Sigmoid colon (tissue), 7 donors: ENCODE measurements around the gene CLSTN2. TPM values are rescaled to one million over a fixed set of nuclear protein-coding genes. Genes with fewer than 3 reads are reported as not detected.
A peak's percentile ranks its signal among the peaks of the same experiment; 100 is the strongest.

ENCODE experiments used
- DNase-seq: peaks from one replicate; pipeline ENCODE4 v3.0.0-alpha.2; 2019
- H3K27ac ChIP-seq, 4 donors: fragments of 200-600 bp; sonication (generic); one replicate each; pipeline ENCODE4 v1.5.1; 2016 to 2019; ENCODE audit warnings: mild to moderate bottlenecking in 1 of 4
- H3K27me3 ChIP-seq, 3 donors: fragments of 200-600 bp; sonication (generic); one replicate each; pipeline ENCODE4 v1.5.1; 2019; ENCODE audit warnings: mild to moderate bottlenecking in 1 of 3
- H3K36me3 ChIP-seq, 4 donors: fragments of 200-600 bp; sonication (generic); one replicate each; pipeline ENCODE4 v1.5.1; 2016 to 2019
- H3K4me1 ChIP-seq, 4 donors: fragments of 200-600 bp; sonication (generic); one replicate each; pipeline ENCODE4 v1.5.1; 2017 to 2019
- H3K4me3 ChIP-seq, 4 donors: fragments of 200-600 bp; sonication (generic); one replicate each; pipeline ENCODE4 v1.5.1; 2017 to 2019; ENCODE audit warnings: mild to moderate bottlenecking in 2 of 4, moderate library complexity in 1 of 4
- H3K9me3 ChIP-seq, 4 donors: fragments of 200-600 bp in 3 of 4; sonication (generic) in 3 of 4; one replicate each; pipeline versions ENCODE4 v1.5.1 to v1.6.1; 2013 to 2019
- EP300 ChIP-seq, 4 donors: sonication (generic); formaldehyde crosslinking; IDR thresholded peaks; one replicate each; pipeline ENCODE4 v1.6.1; 2017; ENCODE audit warnings: antibody characterized with exemption in 4 of 4
- POLR2A ChIP-seq, 2 donors: fragments of 450-650 bp; IDR thresholded peaks; one replicate each; pipeline ENCODE4 v1.6.1; 2016; ENCODE audit warnings: antibody characterized with exemption in 2 of 2, mild to moderate bottlenecking in 2 of 2, moderate library complexity in 2 of 2
- POLR2AphosphoS5 ChIP-seq, 4 donors: sonication (generic); formaldehyde crosslinking; IDR thresholded peaks; one replicate each; pipeline ENCODE4 v1.6.1; 2017; ENCODE audit warnings: antibody characterized with exemption in 4 of 4
- WGBS, 2 donors: extraction: QIAGEN DNeasy Blood & Tissue Kit; methylation state at CpG; one replicate each; pipeline ENCODE4 v1.1.7; 2013; 5-methylcytosine and 5-hydroxymethylcytosine counted together
- intact Hi-C: fragments of 100-400 bp; cut with DNase I; formaldehyde crosslinking; loops from one replicate; pipeline ENCODE4 v1.15.1; 2023
- polyA plus RNA-seq, 3 donors: library from polyadenylated mRNA; stranded (reverse); fragments of 200-250 nt; gene quantifications; one replicate each; pipeline ENCODE4 v1.2.3, GENCODE V29; 2013
- total RNA-seq, 4 donors: library from RNA; depleted of rRNA; stranded (reverse); fragments of >200 nt; gene quantifications; one replicate each; pipeline ENCODE4 v1.1.0, GENCODE V29; 2016
- TF ChIP-seq, protein P1 (sequence below), 4 experiments: fragments of 450-650 bp in 3 of 4; fragments of 200-600 bp in 1 of 4; IDR thresholded peaks; one replicate each; pipeline ENCODE4 v1.5.1; 2016 to 2019; ENCODE audit warnings: antibody characterized with exemption in 4 of 4, mild to moderate bottlenecking in 3 of 4, moderate library complexity in 2 of 4
- donor health status: healthy with polysubstance abuse.
- donor health status: Bipolar disorder and iron deficiency.
- donor health status: healthy.

The CLSTN2 gene
- total RNA-seq = 1 to 10 TPM; 2.7 to 8.3 (median 5.6) TPM
- under 1 TPM; 0.23 to 0.64 (median 0.60) TPM for polyA plus RNA-seq

GRCh38 chr3:139935016-139935865 is at the start of gene CLSTN2:
Gene CLSTN2, plus strand, starts transcription at chr3:139935185.
- 1% methylated on average over 89 of the region's 89 CpGs for WGBS, 2 donors
- DNase-seq = peak; percentile 79
- Histone ChIP-seq H3K9me3 (no peaks in the 10 kb centered on the region), H3K4me3 (peak within 1 kb of the TSS; percentile 21 to 57 (median 48)), H3K36me3 (no peaks in the 10 kb centered on the region), H3K27me3 (peaks cover 0 to 31% (median 14%) of the 10 kb centered on the region in 3 donors), H3K4me1 (peaks cover 0 to 28% (median 22%) of the 10 kb centered on the region in 4 donors), H3K27ac (peak within 1 kb of the TSS in 1 of 4 donors; percentile 22)
- intact Hi-C loops = loop anchor here (10.0 kb wide), 1 partner anchor 500 kb away; no protein-coding TSS in a partner anchor
- TF ChIP-seq EP300 (IDR thresholded peaks at IDR 0.05) = no peak
- no peak for TF ChIP-seq POLR2A (IDR thresholded peaks at IDR 0.05)
- TF ChIP-seq, protein P1, sequence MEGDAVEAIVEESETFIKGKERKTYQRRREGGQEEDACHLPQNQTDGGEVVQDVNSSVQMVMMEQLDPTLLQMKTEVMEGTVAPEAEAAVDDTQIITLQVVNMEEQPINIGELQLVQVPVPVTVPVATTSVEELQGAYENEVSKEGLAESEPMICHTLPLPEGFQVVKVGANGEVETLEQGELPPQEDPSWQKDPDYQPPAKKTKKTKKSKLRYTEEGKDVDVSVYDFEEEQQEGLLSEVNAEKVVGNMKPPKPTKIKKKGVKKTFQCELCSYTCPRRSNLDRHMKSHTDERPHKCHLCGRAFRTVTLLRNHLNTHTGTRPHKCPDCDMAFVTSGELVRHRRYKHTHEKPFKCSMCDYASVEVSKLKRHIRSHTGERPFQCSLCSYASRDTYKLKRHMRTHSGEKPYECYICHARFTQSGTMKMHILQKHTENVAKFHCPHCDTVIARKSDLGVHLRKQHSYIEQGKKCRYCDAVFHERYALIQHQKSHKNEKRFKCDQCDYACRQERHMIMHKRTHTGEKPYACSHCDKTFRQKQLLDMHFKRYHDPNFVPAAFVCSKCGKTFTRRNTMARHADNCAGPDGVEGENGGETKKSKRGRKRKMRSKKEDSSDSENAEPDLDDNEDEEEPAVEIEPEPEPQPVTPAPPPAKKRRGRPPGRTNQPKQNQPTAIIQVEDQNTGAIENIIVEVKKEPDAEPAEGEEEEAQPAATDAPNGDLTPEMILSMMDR (IDR thresholded peaks at IDR 0.05) = no peak
- TF ChIP-seq POLR2AphosphoS5 (IDR thresholded peaks at IDR 0.05) = no peak

GRCh38 chr3:139887431-139887830 is 47.6 kb upstream of the CLSTN2 start:
- no peaks in the 10 kb centered on the region for H3K36me3 ChIP-seq
- no peaks in the 10 kb centered on the region for H3K4me1 ChIP-seq
- H3K9me3 ChIP-seq = no peaks in the 10 kb centered on the region
- intact Hi-C loops = no loop called here
- no peak for DNase-seq
- H3K4me3 ChIP-seq = no peak overlapping the region
- H3K27ac ChIP-seq = no peak overlapping the region
- no peaks in the 10 kb centered on the region for H3K27me3 ChIP-seq
- TF ChIP-seq POLR2A (IDR thresholded peaks at IDR 0.05) (no peak), EP300 (IDR thresholded peaks at IDR 0.05) (no peak), POLR2AphosphoS5 (IDR thresholded peaks at IDR 0.05) (no peak)
- TF ChIP-seq, protein P1 (IDR thresholded peaks at IDR 0.05) = no peak

DNA sequence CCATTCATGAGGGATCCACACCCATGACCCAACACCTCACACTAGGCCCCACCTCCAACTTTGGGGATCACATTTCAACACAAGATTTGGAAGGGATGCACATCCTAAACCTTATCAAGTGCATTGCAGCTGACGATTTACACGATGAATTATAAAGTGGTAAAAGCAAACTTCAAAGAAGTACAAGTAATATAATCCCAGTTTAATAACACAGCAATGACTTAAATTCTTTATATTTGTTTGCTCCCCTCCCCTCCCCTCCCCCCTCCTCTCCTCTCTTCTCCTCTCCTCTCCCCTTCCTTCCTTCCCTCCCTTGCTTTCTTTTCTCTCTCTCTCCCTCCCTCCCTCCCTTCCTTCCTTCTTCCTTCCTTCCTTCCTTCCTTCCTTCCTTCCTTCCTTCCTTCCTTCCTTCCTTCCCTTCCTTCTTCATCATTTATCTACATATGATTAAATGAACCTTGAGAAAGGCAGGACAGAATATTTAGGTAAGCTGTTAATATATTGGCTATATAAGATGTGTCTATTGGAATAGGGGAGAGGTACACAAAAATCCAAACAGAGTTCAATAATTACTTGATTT is 46.3 kb upstream of the CLSTN2 start:
- H3K4me3 ChIP-seq = no peak overlapping the region
- H3K27ac ChIP-seq = no peak overlapping the region
- no peaks in the 10 kb centered on the region for H3K4me1 ChIP-seq
- WGBS, 2 donors = 31 to 78% methylated on average over 2 of the region's 2 CpGs
- H3K27me3 ChIP-seq = no peaks in the 10 kb centered on the region
- H3K9me3 ChIP-seq = no peaks in the 10 kb centered on the region
- intact Hi-C loops = no loop called here
- no peak for DNase-seq
- TF ChIP-seq, protein P1 (IDR thresholded peaks at IDR 0.05) = no peak
- no peak for TF ChIP-seq POLR2AphosphoS5 (IDR thresholded peaks at IDR 0.05)
- TF ChIP-seq POLR2A (IDR thresholded peaks at IDR 0.05) = no peak
- no peak for TF ChIP-seq EP300 (IDR thresholded peaks at IDR 0.05)
- H3K36me3 ChIP-seq = no peaks in the 10 kb centered on the region

- H3K4me1 ChIP-seq = no peaks in the 10 kb centered on the region
- H3K27ac ChIP-seq = peak overlapping the region in 2 of 4 donors; percentile 36 to 53
- no peaks in the 10 kb centered on the region for H3K9me3 ChIP-seq
- H3K36me3 ChIP-seq = no peaks in the 10 kb centered on the region
- TF ChIP-seq, protein P1 (IDR thresholded peaks at IDR 0.05) = no peak
- peak in 1 of 4 donors; percentile 23 for TF ChIP-seq POLR2AphosphoS5 (IDR thresholded peaks at IDR 0.05)
- no peak for TF ChIP-seq EP300 (IDR thresholded peaks at IDR 0.05)
- DNase-seq = peak; percentile 70
- no peaks in the 10 kb centered on the region for H3K27me3 ChIP-seq
- 60 to 61% methylated on average over 2 of the region's 2 CpGs for WGBS, 2 donors
- intact Hi-C loops = no loop called here
- no peak overlapping the region for H3K4me3 ChIP-seq
Observed at GRCh38 chr3:139893267-139893962, 41.6 kb upstream of the CLSTN2 start.
